ENCODE data around the gene TPM3.
"Not testable (repeated sequence)": the region's sequence is repeated elsewhere in the genome, so short reads cannot be mapped to it uniquely, and the experiment has no call there.

The TPM3 gene

DNA sequence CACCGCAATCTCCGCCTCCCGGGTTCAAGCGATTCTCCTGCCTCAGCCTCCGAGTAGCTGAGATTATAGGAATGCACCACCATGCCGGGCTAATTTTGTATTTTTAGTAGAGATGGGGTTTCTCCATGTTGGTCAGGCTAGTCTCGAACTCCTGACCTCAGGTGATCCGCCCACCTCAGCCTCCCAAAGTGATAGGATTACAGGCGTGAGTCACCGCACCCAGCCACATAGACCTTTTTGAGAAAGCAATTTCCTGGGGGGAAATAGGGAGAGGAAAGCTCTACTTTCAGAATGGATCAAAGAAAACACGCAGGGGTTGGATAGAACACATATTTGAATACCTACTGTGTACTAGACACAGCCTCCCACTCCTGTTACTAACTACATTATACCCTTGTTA lies 13.9 kb upstream of the TPM3 start:
- not testable (repeated sequence) for DNase-seq

DNA sequence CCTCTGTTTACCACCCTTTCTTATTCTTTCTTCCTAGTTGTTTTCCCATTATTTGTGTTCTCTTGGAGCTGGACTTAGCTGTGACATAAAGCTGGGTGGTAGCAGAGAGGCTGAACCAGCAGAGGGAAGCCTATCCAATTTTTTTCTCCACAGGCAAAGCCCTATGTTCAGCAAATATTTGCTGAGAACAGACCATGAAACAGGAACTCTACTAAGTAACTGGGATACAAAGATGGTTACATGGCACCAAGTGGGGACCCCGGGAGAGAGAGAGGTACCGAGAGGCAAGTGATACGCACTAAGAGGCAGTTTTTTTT lies 7.6 kb upstream of the TPM3 start:
- DNase-seq: no peak

GRCh38 chr1:154198756-154199562 lies 7.1 kb upstream of the TPM3 start:
- DNase-seq: peak; percentile 86

DNA sequence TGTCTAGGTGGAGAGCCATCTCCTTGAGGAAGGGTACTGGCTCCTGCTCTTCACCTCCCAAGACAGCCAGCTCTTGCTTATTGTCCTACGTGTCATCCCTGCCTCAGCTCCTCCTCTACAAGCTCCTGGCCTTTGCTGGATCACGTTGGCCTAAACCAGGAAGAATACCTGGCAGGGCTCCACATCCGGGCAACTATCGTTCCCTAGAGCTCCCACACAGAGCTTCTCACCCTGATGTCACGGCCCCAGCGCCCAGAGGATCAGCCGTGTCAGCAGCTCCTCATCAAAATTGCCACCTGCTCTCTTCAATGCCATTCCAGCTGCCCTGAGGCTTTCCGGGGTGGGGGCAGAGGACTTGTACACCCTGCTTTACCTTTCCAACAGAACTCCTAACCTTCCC lies 1.9 kb upstream of the TPM3 start:
- no peak for DNase-seq

GRCh38 chr1:154192476-154192875 lies 576 bp upstream of the TPM3 start:
- DNase-seq: no peak

GRCh38 chr1:154190550-154190949 lies 1.4 kb downstream of the TPM3 start:
- no peak for DNase-seq

DNA sequence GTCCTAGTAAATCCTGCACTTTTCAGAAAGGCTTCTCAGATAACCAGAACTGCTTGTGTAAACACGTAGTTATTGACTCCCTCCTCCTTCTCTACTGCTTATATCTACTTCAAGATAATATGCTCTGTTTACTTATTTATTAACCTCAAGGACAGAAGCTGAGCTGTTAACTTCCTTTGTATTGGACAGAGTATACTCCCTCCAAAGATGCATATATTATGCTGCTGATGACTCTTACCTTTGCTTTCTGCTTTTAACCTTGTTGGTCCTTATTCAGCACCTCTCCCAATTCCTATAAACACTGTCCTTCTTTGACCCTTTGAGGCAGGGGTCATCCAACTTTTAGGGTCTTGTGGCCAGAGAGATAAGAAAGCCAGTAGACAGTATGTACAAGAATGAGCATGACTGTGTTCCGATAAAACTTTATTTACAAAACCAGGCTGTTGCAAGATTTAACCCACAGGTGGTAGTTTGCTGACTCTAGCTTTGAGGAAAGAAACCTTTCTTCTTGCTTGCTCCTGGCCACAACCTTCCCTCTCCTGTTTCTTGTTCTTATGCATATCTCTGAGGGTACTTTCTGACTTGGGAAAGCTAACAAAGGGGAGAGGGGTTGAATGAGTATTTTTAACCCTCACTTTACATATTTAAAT lies 4.9 kb downstream of the TPM3 start:
- peak; percentile 27 for DNase-seq

DNA sequence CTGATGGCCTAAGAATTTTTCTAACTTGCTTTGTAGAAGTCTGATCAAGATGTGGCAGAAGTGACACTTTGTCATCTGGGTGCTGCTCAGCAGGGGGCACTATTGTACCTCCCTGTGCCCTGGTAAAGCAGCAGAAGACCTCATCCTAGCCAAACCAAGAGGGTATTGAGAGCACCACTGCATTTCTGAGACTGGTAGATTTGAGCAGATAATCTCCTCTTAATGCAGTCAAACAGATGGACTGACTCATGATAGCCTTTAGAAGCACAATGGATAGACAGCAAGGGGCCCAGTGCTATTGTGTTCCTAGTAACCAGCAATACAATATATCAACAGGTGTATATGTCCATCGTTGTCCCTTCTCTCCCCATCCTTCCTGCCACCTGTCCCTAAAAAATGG lies 5.7 kb downstream of the TPM3 start:
- DNase-seq: peak; percentile 84

DNA sequence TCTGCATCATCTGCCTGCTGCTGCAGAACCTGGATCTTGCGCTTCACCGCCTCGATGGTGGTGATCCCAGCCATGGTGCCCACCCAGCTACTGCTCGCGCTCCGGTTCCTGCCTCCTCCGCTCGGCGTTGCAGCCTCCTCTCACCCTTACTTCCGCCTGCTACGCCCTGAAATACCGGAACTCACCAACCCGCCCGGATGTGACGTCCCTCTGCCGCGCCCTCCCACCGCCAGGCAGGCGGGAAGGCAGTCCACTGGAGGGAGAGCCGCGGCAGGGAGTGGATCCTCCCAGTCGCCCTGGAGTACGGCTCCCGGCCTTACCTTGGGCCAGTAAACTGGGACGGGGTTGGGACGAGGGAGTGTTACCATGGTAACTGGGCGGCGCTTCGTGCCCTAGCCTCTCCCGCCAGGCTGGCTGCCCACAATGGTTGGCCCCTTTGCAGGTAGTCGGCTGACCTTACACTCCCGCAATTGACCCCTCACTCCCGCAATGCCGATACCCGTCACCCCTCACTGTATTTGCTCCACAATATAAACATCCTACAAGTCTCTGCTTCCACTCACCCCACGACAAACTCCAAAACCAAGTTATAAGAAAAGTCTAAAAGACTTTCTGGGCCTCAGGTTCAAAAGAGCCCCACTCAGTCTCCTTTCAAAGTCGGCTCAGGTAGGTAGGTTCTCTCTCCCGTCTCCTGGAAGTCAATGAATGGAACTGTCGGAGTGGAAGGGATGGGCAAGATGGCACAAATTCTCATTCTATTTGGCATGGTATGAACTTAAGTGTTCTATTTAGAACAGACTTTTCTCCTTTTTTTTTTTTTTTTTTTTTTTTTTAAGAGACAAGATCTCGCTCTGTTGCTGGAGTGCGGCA lies 8.6 kb downstream of the TPM3 start:
- DNase-seq: peak; percentile 98

DNA sequence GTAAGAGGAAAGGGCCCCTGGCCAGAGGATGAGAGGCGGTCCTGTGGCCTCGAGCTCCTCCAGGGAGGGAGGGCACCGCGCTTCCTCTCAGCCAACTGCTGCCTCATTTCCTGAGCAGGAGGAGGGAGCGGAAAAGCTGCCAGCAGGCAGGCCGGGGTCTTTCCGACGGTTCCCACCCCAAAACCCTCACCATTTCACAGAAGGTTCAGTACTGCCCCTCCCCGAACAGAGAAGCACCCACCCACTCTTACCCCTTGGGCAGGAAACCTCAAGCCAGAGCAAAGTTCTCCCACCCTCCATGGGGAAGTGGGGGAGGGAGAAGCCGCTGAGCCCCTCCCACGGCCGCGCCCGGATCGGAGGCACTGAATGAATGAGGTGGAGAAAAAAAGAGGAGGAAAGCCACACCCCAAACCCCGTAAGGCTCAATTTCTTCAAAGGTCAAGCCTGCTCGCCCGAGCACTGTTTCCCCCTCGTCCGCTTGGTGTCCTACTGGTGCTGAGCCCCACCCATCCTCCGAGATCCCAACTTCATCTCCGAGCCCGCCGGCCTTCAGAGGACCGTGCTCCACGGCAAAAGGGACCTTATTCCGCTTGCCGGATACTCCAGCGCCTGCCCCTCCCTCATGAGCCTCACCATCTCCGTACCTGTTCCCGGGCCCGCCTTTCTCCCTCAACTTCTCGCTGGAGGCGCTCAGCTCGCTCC lies 9.4 kb downstream of the TPM3 start:
- peak; percentile 92 for DNase-seq

GRCh38 chr1:154181944-154182343 lies 10.0 kb downstream of the TPM3 start:
- DNase-seq: no peak

DNA sequence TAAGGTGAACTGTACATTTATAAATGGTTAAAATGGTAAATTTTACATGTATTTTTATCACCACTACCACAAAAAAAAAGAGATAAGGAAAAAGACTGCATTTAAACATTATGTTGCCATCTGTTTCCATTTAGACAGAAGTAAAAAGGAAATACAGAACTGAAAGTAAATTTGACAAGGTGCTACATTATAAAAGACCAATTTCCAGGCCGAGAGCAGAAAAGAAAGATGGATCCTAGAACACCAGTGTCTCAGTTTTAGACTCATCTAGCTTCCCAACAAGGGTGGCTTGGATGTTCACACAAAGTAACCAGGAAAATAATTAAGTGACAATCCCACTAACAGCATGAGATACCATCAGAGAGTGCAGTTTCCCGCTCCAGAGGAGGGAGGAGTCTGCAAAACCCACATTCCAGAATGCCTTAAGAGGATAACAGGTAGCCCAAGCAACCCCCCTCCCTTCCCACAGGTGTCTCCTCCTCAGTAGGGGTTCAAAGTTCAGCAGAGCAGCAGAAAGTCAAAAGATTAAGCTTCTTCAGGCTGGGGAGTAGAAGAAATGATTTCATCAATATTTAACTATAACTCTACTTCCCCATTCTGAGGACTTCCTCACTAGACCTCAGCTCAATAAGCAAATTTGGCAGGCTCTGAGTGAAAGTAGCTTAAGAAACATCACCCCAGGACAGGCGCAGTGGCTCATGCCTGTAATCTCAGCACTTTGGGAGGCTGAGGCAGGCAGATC lies 11.8 kb downstream of the TPM3 start:
- peak; percentile 65 for DNase-seq

GRCh38 chr1:154178911-154179811 lies 12.7 kb downstream of the TPM3 start:
- peak; percentile 57 for DNase-seq

DNA sequence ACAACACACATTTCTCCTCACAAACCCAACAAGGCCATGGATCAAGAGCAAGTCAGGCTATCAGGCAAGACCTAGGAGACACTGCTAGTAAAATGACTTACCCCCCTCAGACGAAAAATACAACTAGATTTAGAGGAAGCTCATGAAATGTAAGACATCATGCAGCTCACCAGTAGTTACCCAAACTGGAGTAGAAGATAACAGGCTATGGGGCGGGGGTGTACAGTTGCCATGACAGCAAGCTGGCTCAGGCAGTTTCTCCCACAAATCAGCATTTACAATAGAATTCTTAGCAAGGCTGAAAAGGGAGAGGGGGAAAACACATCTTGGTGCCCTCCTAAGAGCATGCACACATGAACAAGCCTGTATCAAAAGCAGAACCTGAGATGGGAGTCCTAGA lies 13.9 kb downstream of the TPM3 start:
- peak; percentile 84 for DNase-seq

- DNase-seq: peak; percentile 61
These were observed 15.6 kb downstream of the TPM3 start for GRCh38 chr1:154176337-154176736.

DNA sequence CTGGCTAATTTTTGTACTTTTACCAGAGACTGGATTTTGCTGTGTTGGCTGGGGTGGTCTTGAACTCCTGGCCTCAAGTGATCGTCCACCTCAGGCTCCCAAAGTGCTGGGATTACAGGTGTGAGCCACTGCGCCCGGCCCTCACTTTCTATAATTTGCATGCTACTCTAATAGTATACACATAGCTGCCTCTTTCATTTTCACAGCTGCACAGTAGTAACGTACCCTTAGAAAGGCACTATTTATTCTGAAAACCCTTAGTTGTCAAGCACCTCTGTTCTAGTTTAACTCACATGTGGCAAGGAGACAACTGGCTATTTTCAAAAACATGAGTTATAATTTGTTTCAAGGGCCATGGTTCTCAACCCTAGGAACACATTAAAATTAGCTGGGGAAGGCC lies 17.2 kb downstream of the TPM3 start:
- no peak for DNase-seq

DNA sequence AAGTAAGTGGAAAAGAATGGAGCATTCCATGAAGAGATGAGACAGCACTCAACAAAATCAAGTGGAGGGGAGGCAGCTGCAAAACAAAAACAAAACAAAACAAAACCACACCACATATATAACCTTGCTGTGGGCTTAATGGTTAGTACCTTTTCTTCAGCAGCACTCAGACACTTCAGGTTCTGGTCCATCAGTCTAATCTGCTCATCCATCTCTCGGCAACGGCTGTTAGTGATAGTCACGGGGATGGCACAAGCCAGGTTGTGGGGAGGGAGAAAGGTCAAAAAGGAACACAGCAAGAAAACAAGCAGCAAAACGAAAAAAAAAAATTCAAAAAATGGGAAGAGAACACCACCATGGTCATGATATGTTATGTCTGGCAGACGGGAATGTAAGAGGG lies 20.0 kb downstream of the TPM3 start:
- DNase-seq: no peak

- no peak for DNase-seq
These were observed 20.7 kb downstream of the TPM3 start for GRCh38 chr1:154171223-154171583.

DNA sequence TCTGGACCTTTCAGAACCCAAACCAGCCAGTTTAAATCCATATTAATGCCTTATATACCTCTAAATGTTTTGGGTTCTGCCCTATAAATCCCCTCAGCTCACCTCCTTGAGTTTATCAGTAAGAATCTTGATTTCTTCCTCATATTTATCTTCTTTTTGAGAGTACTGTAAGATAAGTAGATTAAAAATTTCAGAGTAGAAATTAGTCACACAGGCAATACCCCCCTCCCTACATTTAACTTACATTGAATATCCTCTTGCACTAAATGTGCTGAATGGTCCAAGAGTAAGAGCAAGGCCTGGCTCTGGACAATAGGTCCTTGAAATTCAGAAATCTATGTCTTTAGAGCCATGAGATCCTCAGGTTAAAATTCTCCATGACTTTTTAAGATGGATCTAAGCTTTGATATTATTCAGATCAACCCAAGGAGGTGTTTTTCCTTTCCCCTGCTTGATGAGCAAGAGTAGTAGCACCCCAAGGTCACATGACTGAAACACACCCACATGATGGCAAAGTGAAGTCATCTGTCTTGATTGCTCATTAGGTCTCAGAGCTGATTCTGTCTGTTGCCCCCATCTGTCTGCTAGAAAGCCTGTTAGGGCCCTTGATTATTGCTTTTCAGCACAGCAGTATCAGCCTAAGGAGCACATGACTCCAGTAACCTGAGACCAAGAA lies 21.2 kb downstream of the TPM3 start:
- peak; percentile 19 for DNase-seq

- no peak for DNase-seq
These were observed 24.4 kb downstream of the TPM3 start for GRCh38 chr1:154167461-154167860.

GRCh38 chr1:154166207-154166606 lies 25.7 kb downstream of the TPM3 start:
- DNase-seq: no peak
